Neutrophil (primary cell): ENCODE measurements around the gene CAVIN3.

Experiments
- H3K27ac ChIP-seq: fragments of 200-600 bp; sonication (generic); 2 replicates; pipeline ENCODE4 v1.5.1; 2016; ENCODE audit warnings: mild to moderate bottlenecking, moderate library complexity
- H3K27me3 ChIP-seq: fragments of 200-600 bp; sonication (generic); 2 replicates; pipeline ENCODE4 v1.6.0; 2016; ENCODE audit warnings: mild to moderate bottlenecking
- H3K36me3 ChIP-seq: fragments of 200-600 bp; sonication (generic); 2 replicates; pipeline ENCODE4 v1.5.1; 2017
- H3K4me1 ChIP-seq, 2 experiments: fragments of 200-600 bp in 1 of 2; sonication (generic) in 1 of 2; 1 replicate in 1 of 2; 2 replicates in 1 of 2; pipeline versions ENCODE4 v1.5.1 to v1.6.1; 2013 to 2016; ENCODE audit warnings: low read depth in 1 of 2, low read length in 1 of 2, mild to moderate bottlenecking in 1 of 2, moderate library complexity in 1 of 2; ENCODE audit not compliant: control insufficient read depth in 1 of 2, insufficient read depth in 1 of 2
- H3K4me3 ChIP-seq, 2 experiments: fragments of 200-600 bp in 1 of 2; sonication (generic) in 1 of 2; 1 replicate in 1 of 2; 2 replicates in 1 of 2; pipeline ENCODE4 v1.5.1; 2013 to 2016; ENCODE audit warnings: low read depth in 1 of 2, low read length in 1 of 2, mild to moderate bottlenecking in 1 of 2, moderate library complexity in 1 of 2
- H3K9me3 ChIP-seq: fragments of 200-600 bp; sonication (generic); 2 replicates; pipeline ENCODE4 v1.5.1; 2016
- TF ChIP-seq, protein P1 (sequence below): fragments of 200-600 bp; sonication (generic); IDR thresholded peaks from 2 replicates; pipeline ENCODE4 v1.5.1; 2016; ENCODE audit warnings: antibody characterized with exemption

Gene CAVIN3

DNA sequence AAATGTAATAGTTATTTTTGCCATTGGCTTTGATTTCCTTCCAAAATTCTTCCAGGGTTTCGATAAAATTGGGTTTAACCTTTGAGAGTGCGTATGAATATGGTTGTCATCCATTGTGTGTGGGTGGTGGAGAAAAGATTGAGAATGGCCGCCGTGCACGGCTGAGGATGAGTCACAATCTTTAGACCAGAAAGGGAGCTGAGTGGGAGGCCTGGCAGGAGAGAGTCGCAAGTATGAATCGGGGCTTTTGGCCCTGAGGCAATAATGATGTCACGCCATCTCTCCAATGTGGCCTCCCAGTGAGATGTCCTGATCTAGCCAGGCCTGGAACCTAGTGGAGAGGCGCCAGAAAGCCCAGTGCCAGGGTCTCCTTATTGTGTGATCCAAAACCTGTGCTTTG lies 36.9 kb upstream of the CAVIN3 start:
- Histone ChIP-seq H3K9me3 (no peaks in the 10 kb centered on the region), H3K27ac (no peak overlapping the region)
- TF ChIP-seq, protein P1, sequence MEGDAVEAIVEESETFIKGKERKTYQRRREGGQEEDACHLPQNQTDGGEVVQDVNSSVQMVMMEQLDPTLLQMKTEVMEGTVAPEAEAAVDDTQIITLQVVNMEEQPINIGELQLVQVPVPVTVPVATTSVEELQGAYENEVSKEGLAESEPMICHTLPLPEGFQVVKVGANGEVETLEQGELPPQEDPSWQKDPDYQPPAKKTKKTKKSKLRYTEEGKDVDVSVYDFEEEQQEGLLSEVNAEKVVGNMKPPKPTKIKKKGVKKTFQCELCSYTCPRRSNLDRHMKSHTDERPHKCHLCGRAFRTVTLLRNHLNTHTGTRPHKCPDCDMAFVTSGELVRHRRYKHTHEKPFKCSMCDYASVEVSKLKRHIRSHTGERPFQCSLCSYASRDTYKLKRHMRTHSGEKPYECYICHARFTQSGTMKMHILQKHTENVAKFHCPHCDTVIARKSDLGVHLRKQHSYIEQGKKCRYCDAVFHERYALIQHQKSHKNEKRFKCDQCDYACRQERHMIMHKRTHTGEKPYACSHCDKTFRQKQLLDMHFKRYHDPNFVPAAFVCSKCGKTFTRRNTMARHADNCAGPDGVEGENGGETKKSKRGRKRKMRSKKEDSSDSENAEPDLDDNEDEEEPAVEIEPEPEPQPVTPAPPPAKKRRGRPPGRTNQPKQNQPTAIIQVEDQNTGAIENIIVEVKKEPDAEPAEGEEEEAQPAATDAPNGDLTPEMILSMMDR: no peak

DNA sequence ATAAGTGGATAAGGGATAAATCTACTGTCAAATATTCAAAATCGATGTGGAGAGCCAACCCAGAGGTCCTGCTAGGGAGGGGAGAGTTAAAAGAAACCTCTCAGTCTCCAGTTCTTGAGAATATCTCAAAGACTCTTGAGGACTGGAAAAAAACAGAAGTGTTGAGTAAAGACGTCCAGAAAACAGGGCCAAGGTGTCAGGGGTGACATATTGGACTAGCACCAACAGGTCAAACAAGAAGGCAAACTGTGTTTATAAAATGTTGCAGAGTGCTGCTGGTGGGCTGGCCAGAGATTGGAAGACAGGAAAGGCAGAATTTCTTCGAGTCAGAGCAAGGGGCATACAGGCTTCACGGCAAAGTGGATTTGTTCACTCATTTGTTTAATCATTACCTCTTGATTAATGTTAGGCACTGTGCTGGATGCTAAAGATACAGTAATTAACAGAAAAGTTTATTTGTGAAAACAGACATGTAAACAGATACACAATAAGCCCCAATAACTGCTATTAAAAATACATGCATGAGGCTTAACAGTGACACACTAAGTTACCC lies 36.3 kb upstream of the CAVIN3 start:
- TF ChIP-seq, protein P1: no peak
- no peak overlapping the region for H3K27ac ChIP-seq
- no peaks in the 10 kb centered on the region for H3K4me1 ChIP-seq
- no peak overlapping the region for H3K4me3 ChIP-seq
- H3K27me3 ChIP-seq: peaks cover 7% of the 10 kb centered on the region
- H3K9me3 ChIP-seq: no peaks in the 10 kb centered on the region
- H3K36me3 ChIP-seq: no peaks in the 10 kb centered on the region

More for the DNA sequence above, 36.9 kb upstream of the CAVIN3 start:
- H3K27me3 ChIP-seq: peaks cover 2% of the 10 kb centered on the region
- no peak overlapping the region for H3K4me3 ChIP-seq
- H3K36me3 ChIP-seq: no peaks in the 10 kb centered on the region
- H3K4me1 ChIP-seq: no peaks in the 10 kb centered on the region

DNA sequence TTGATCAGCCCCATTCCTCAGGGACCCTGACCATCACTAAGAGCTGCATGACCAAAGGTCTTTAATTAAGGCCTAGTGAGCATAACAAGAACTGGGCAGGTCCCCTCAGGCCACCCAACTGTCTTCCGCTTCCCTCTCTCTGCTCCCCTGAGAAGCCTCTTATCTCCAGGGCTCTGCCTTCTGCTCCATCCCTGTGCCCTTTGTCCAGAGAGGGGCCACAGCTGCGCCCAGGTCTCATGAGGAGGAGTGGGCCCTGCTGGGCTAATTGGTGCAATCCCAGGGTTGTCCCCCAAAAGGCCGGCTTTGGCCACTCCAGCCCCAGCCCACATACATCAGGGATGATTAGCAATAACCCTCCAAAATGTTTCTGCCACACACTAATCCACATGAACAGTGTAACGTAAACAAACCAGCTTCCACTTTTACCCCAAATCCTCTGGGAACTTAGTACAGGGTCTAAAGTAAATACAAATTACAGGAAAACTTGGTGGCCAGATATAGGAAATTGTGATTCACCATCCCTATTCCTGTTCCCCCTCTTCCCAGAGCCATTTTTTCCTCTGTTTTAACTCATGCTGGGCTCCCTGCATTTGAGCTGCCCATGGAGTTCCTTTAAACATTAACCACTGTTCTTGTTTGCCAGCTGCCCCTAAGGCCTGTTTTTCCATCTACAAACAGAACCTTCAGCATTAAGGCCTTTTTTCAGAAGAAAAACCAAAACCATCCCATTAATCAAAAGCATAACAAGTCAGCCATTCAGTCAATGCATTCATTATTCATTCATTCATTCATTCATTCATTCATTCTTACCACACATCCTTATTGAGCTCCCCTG lies 34.6 kb upstream of the CAVIN3 start:
- Histone ChIP-seq H3K27me3 (peaks cover 11% of the 10 kb centered on the region), H3K27ac (no peak overlapping the region), H3K36me3 (no peaks in the 10 kb centered on the region), H3K4me1 (no peaks in the 10 kb centered on the region), H3K9me3 (no peaks in the 10 kb centered on the region), H3K4me3 (no peak overlapping the region)
- TF ChIP-seq, protein P1: no peak

DNA sequence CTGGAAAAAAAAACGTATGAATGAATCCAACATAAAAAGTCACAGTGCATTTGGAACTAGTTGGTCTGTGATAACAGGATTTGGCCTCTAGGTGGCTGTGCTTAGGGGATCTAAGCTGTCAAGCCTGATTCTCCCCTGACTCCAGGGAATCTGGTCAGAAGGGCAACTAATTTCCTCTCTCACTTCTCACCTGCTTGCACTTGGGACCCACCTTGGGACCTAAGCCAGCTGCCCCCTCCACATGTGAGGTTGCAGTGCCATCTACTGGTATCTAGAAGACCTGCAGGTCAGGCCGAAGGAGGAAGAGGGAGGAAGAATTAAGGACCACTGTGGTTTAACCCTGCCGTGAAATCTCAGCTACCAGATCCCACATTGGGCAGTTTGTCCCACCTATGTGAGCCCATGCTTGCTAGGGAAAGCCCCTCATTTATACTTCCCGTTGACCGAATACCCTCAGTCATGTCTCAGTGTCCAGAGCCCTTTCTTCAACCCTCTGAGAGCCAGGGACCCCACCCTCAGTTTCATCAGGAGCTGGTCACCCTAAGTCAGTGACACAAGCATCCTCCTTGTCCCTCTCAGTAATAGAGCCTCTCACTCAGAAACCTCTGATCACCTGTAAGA lies 33.2 kb upstream of the CAVIN3 start:
- Histone ChIP-seq H3K27me3 (peaks cover 20% of the 10 kb centered on the region), H3K36me3 (no peaks in the 10 kb centered on the region), H3K4me1 (no peaks in the 10 kb centered on the region), H3K27ac (no peak overlapping the region), H3K4me3 (no peak overlapping the region), H3K9me3 (no peaks in the 10 kb centered on the region)
- TF ChIP-seq, protein P1: peak; percentile 84

DNA sequence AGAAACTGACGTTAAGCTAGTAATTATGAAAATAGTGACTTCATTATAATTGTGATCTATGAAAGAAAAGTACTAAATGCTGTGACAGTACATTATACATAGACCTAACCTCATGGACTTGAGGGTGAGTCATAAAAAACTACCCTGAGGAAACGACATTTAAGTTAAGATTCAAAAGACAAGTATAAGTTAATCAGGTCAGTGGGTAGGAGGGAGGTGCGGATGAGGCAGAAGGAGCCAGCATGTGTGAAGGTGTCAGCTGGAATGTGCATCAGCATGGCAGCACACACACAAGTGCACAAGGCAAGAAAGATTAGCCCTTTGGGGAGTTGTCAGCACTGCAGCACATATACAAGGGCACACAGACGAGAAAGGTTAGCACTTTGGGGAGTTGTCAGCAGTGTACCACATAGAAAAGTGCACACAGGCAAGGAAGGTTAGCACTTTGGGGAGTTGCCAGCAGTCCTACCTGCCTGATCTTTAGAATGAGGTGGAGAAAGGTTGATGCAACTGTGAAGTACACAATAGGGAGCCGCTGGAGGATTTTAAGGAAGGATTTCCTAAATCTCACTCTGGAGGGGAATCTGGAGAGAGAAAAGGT lies 31.6 kb upstream of the CAVIN3 start:
- Histone ChIP-seq H3K9me3 (no peaks in the 10 kb centered on the region), H3K4me1 (no peaks in the 10 kb centered on the region), H3K27me3 (peaks cover 20% of the 10 kb centered on the region), H3K27ac (no peak overlapping the region), H3K36me3 (no peaks in the 10 kb centered on the region), H3K4me3 (no peak overlapping the region)
- TF ChIP-seq, protein P1: no peak
